Large intestine (tissue), 3 donors: ENCODE results near the gene HTATIP2. TPM values are rescaled to one million over a fixed set of nuclear protein-coding genes. Genes with fewer than 3 reads are reported as not detected.

Experiments
- DNase-seq, 2 donors: peaks; one replicate each; pipeline versions ENCODE4 v3.0.0 to v3.0.0-alpha.2; 2013
- H3K27ac ChIP-seq: one replicate; pipeline ENCODE4 v1.5.1; 2013; ENCODE audit warnings: low read length
- H3K27me3 ChIP-seq: 2 replicates; pipeline ENCODE4 v1.6.1; 2013; ENCODE audit warnings: low read length; ENCODE audit not compliant: control insufficient read depth, insufficient read depth
- H3K36me3 ChIP-seq: 2 replicates; pipeline ENCODE4 v1.6.1; 2013; ENCODE audit warnings: low read length; ENCODE audit not compliant: control insufficient read depth, insufficient read depth
- H3K4me1 ChIP-seq: one replicate; pipeline ENCODE4 v1.6.1; 2013; ENCODE audit warnings: low read length; ENCODE audit not compliant: control insufficient read depth, insufficient read depth
- H3K4me3 ChIP-seq: one replicate; pipeline ENCODE4 v1.5.1; 2013; ENCODE audit warnings: low read length
- H3K9me3 ChIP-seq: one replicate; pipeline ENCODE4 v1.6.1; 2013; ENCODE audit warnings: mild to moderate bottlenecking, low read depth, low read length, moderate library complexity; ENCODE audit not compliant: control insufficient read depth
- WGBS: methylation state at CpG from one replicate; pipeline ENCODE4 v1.1.5; 2013; ENCODE audit warnings: low lambda C conversion rate; ENCODE audit not compliant: insufficient coverage; 5-methylcytosine and 5-hydroxymethylcytosine counted together
- polyA plus RNA-seq: library from polyadenylated mRNA; unstranded; fragments of 120-200 nt; gene quantifications from one replicate; pipeline ENCODE4 v1.2.1, GENCODE V29; 2013

The HTATIP2 gene
- polyA plus RNA-seq, 1 donor: 25.0 TPM

GRCh38 chr11:20388096-20389055, 24.9 kb downstream of the HTATIP2 start:
- DNase-seq: no peak

GRCh38 chr11:20397281-20397680, 33.8 kb downstream of the HTATIP2 start:
- Histone ChIP-seq H3K4me1 (no peaks in the 10 kb centered on the region), H3K9me3 (no peaks in the 10 kb centered on the region), H3K27me3 (no peaks in the 10 kb centered on the region), H3K4me3 (no peak overlapping the region), H3K27ac (no peak overlapping the region), H3K36me3 (peaks cover 21% of the 10 kb centered on the region)
- no CpG with 5 or more reads among the region's 3 CpGs for WGBS
- DNase-seq: peak; percentile 5 to 26

More at GRCh38 chr11:20388096-20389055, 24.9 kb downstream of the HTATIP2 start:
- 14% methylated on average over 1 of the region's 25 CpGs for WGBS
- Histone ChIP-seq H3K9me3 (no peaks in the 10 kb centered on the region), H3K4me1 (no peaks in the 10 kb centered on the region), H3K27me3 (no peaks in the 10 kb centered on the region), H3K36me3 (peaks cover 9% of the 10 kb centered on the region), H3K27ac (peak overlapping the region; percentile 88), H3K4me3 (peak overlapping the region; percentile 94)

- DNase-seq: no peak
- Histone ChIP-seq H3K9me3 (no peaks in the 10 kb centered on the region), H3K27ac (no peak overlapping the region), H3K27me3 (no peaks in the 10 kb centered on the region), H3K4me3 (no peak overlapping the region), H3K4me1 (no peaks in the 10 kb centered on the region), H3K36me3 (peaks cover 16% of the 10 kb centered on the region)
- 100% methylated on average over 1 of the region's 2 CpGs for WGBS
Observed at GRCh38 chr11:20399498-20399897, 36.0 kb downstream of the HTATIP2 start.

- WGBS: no CpG with 5 or more reads among the region's 1 CpG
Observed at GRCh38 chr11:20403059-20403458, 39.5 kb downstream of the HTATIP2 start.

GRCh38 chr11:20406484-20406883, 43.0 kb downstream of the HTATIP2 start:
- peaks cover 27% of the 10 kb centered on the region for H3K36me3 ChIP-seq
- no peak for DNase-seq
- no peaks in the 10 kb centered on the region for H3K4me1 ChIP-seq
- no peak overlapping the region for H3K27ac ChIP-seq
- H3K27me3 ChIP-seq: no peaks in the 10 kb centered on the region
- H3K9me3 ChIP-seq: no peaks in the 10 kb centered on the region
- no peak overlapping the region for H3K4me3 ChIP-seq

More at GRCh38 chr11:20403059-20403458, 39.5 kb downstream of the HTATIP2 start:
- H3K4me1 ChIP-seq: no peaks in the 10 kb centered on the region
- peaks cover 19% of the 10 kb centered on the region for H3K36me3 ChIP-seq
- no peak for DNase-seq
- H3K27me3 ChIP-seq: no peaks in the 10 kb centered on the region
- H3K27ac ChIP-seq: no peak overlapping the region
- H3K4me3 ChIP-seq: no peak overlapping the region
- H3K9me3 ChIP-seq: no peaks in the 10 kb centered on the region

GRCh38 chr11:20407344-20407743, 43.8 kb downstream of the HTATIP2 start:
- Histone ChIP-seq H3K27ac (no peak overlapping the region), H3K4me1 (no peaks in the 10 kb centered on the region), H3K36me3 (peaks cover 27% of the 10 kb centered on the region), H3K27me3 (no peaks in the 10 kb centered on the region), H3K4me3 (no peak overlapping the region), H3K9me3 (no peaks in the 10 kb centered on the region)
- no CpG with 5 or more reads among the region's 3 CpGs for WGBS
- DNase-seq: no peak

- H3K4me1 ChIP-seq: no peaks in the 10 kb centered on the region
- DNase-seq: no peak
- no peak overlapping the region for H3K27ac ChIP-seq
- H3K4me3 ChIP-seq: no peak overlapping the region
- H3K27me3 ChIP-seq: no peaks in the 10 kb centered on the region
- peaks cover 28% of the 10 kb centered on the region for H3K36me3 ChIP-seq
- H3K9me3 ChIP-seq: no peaks in the 10 kb centered on the region
Observed at GRCh38 chr11:20415432-20415831, 51.9 kb downstream of the HTATIP2 start.

GRCh38 chr11:20417771-20418170, 54.3 kb downstream of the HTATIP2 start:
- no peak for DNase-seq
- Histone ChIP-seq H3K9me3 (no peaks in the 10 kb centered on the region), H3K4me1 (no peaks in the 10 kb centered on the region), H3K27me3 (no peaks in the 10 kb centered on the region), H3K36me3 (peaks cover 28% of the 10 kb centered on the region), H3K4me3 (no peak overlapping the region), H3K27ac (no peak overlapping the region)
- no CpG with 5 or more reads among the region's 2 CpGs for WGBS

- Histone ChIP-seq H3K4me1 (no peaks in the 10 kb centered on the region), H3K4me3 (no peak overlapping the region), H3K36me3 (peaks cover 12% of the 10 kb centered on the region), H3K9me3 (no peaks in the 10 kb centered on the region), H3K27me3 (no peaks in the 10 kb centered on the region), H3K27ac (no peak overlapping the region)
- WGBS: no CpG with 5 or more reads among the region's 2 CpGs
- DNase-seq: no peak
Observed at GRCh38 chr11:20421946-20422345, 58.4 kb downstream of the HTATIP2 start.

- no peaks in the 10 kb centered on the region for H3K4me1 ChIP-seq
- no peaks in the 10 kb centered on the region for H3K27me3 ChIP-seq
- WGBS: 80% methylated on average over 1 of the region's 5 CpGs
- H3K4me3 ChIP-seq: no peak overlapping the region
- no peaks in the 10 kb centered on the region for H3K9me3 ChIP-seq
- no peak for DNase-seq
- H3K36me3 ChIP-seq: peaks cover 9% of the 10 kb centered on the region
- no peak overlapping the region for H3K27ac ChIP-seq
Observed at GRCh38 chr11:20429216-20429615, 65.7 kb downstream of the HTATIP2 start.
